HCT116 (cell line): ENCODE results near the gene TRABD. TPM values are rescaled to one million over a fixed set of nuclear protein-coding genes. Genes with fewer than 3 reads are reported as not detected.

Experiments
- ATAC-seq: fragments of 200-7000 bp; cut with Tn5 transposase; 2 replicates; pipeline ENCODE4 v1.9.1; 2020; ENCODE audit warnings: mild to moderate bottlenecking, moderate library complexity
- BruUV-seq: library from RNA; stranded (reverse); fragments of 400-500 nt; replicated peaks from 2 replicates; lab custom pipeline; 2021; lab: Mats Ljungman, UMichigan
- CTCF ChIA-PET: fragments of 300-600 bp; sonication (Branson Sonifier 250); formaldehyde crosslinking; loops from one replicate; lab custom pipeline; 2021; ENCODE audit warnings: antibody characterized with exemption; lab: Charles Lee
- POLR2A ChIA-PET: fragments of 300-600, 350-600 bp; sonication (Branson Sonifier 250); formaldehyde crosslinking; loops from one replicate; lab custom pipeline; 2021; ENCODE audit warnings: antibody characterized with exemption; lab: Charles Lee
- RAD21 ChIA-PET, 2 experiments: fragments of 300-600 bp; sonication (Branson Sonifier 250); formaldehyde crosslinking; loops; one replicate each; lab custom pipeline; 2023; ENCODE audit warnings: low total read pairs in 2 of 2; ENCODE audit not compliant: uncharacterized antibody in 2 of 2, unreplicated experiment in 2 of 2, low non-redundant PET in 1 of 2; lab: Charles Lee
- DNase-seq: peaks from one replicate; pipeline ENCODE4 v3.0.0-alpha.2; 2010; ENCODE audit warnings: low read depth, low spot score
- H2AFZ ChIP-seq: fragments of 200-600 bp; shearing (Covaris generic), sonication (generic); 2 replicates; pipeline ENCODE4 v1.6.1; 2017; ENCODE audit warnings: low read depth, mixed run types, mixed read lengths, antibody characterized with exemption, low read length; ENCODE audit not compliant: poor library complexity, severe bottlenecking
- H3K27ac ChIP-seq: 2 replicates; pipeline ENCODE4 v1.5.1; 2012; ENCODE audit warnings: low read depth, low read length
- H3K27me3 ChIP-seq: fragments of 200-600 bp; sonication (generic); 2 replicates; pipeline ENCODE4 v1.6.1; 2016; ENCODE audit warnings: mixed run types, low read length, mixed read lengths; ENCODE audit not compliant: insufficient read depth
- H3K36me3 ChIP-seq, 2 experiments: fragments of 200-500 bp in 1 of 2; fragments of 200-600 bp in 1 of 2; sonication (Bioruptor generic) in 1 of 2; sonication (generic) in 1 of 2; 2 replicates each; pipeline versions ENCODE4 v1.5.1 to v1.6.1; 2014 to 2016; ENCODE audit warnings: low read length in 2 of 2, inconsistent platforms in 1 of 2, mixed read lengths in 1 of 2, mixed run types in 1 of 2; ENCODE audit not compliant: insufficient read depth in 2 of 2, control insufficient read depth in 1 of 2
- H3K4me1 ChIP-seq, 2 experiments: fragments of 200-600 bp in 1 of 2; sonication (generic) in 1 of 2; 2 replicates each; pipeline versions ENCODE4 v1.5.1 to v1.6.1; 2012 to 2017; ENCODE audit warnings: low read length in 2 of 2, inconsistent platforms in 1 of 2, mild to moderate bottlenecking in 1 of 2, mixed read lengths in 1 of 2, mixed run types in 1 of 2, moderate library complexity in 1 of 2; ENCODE audit not compliant: insufficient read depth in 2 of 2, control insufficient read depth in 1 of 2
- H3K4me2 ChIP-seq: fragments of 200-600 bp; sonication (generic); 2 replicates; pipeline ENCODE4 v1.6.1; 2017; ENCODE audit warnings: mixed run types, low read length, mixed read lengths
- H3K4me3 ChIP-seq, 2 experiments: fragments of 200-600 bp in 1 of 2; sonication (generic) in 1 of 2; replicated peaks in 1 of 2; 2 replicates each; pipeline ENCODE4 v1.5.1; 2011 to 2016; ENCODE audit warnings: low read length in 2 of 2, control low read depth in 1 of 2, low read depth in 1 of 2, mild to moderate bottlenecking in 1 of 2, mixed read lengths in 1 of 2, mixed run types in 1 of 2
- H3K79me2 ChIP-seq: fragments of 200-600 bp; sonication (generic); 2 replicates; pipeline ENCODE4 v1.6.1; 2017; ENCODE audit warnings: mild to moderate bottlenecking, mixed run types, low read length, moderate library complexity, mixed read lengths; ENCODE audit not compliant: insufficient read depth
- H3K9ac ChIP-seq: fragments of 200-600 bp; sonication (generic); 2 replicates; pipeline ENCODE4 v1.6.1; 2016; ENCODE audit warnings: low read length, mixed read lengths
- H3K9me2 ChIP-seq: fragments of 200-600 bp; sonication (generic), shearing (Covaris generic); 2 replicates; pipeline ENCODE4 v1.6.1; 2017; ENCODE audit warnings: mixed run types, mild to moderate bottlenecking, moderate library complexity; ENCODE audit not compliant: insufficient read depth
- H3K9me3 ChIP-seq, 2 experiments: fragments of 200-500 bp in 1 of 2; fragments of 200-600 bp in 1 of 2; sonication (Bioruptor generic) in 1 of 2; sonication (generic) in 1 of 2; 2 replicates each; pipeline ENCODE4 v1.6.1; 2014 to 2017; ENCODE audit warnings: low read length in 2 of 2, mixed read lengths in 2 of 2, inconsistent platforms in 1 of 2, low read depth in 1 of 2, mild to moderate bottlenecking in 1 of 2, mixed run types in 1 of 2, moderate library complexity in 1 of 2; ENCODE audit not compliant: control insufficient read depth in 1 of 2, insufficient read depth in 1 of 2
- H4K20me1 ChIP-seq: fragments of 200-600 bp; sonication (generic), shearing (Covaris generic); 2 replicates; pipeline ENCODE4 v1.6.1; 2017; ENCODE audit warnings: mixed run types, mild to moderate bottlenecking, moderate library complexity; ENCODE audit not compliant: insufficient read depth
- ATF3 ChIP-seq: IDR thresholded peaks from 2 replicates; pipeline ENCODE4 v1.6.1; 2012
- CEBPB ChIP-seq: IDR thresholded peaks from 2 replicates; pipeline ENCODE4 v1.6.1; 2012; ENCODE audit warnings: low read depth
- CTCF ChIP-seq, 3 experiments: fragments of 200-600 bp in 1 of 3; sonication (generic) in 1 of 3; IDR thresholded peaks in 2 of 3; conservative IDR thresholded peaks in 1 of 3; 2 replicates each; pipeline ENCODE4 v1.5.1; 2012 to 2017; ENCODE audit warnings: low read depth in 2 of 3, low read length in 2 of 3, antibody characterized with exemption in 1 of 3, borderline replicate concordance in 1 of 3, control low read depth in 1 of 3, mild to moderate bottlenecking in 1 of 3, mixed read lengths in 1 of 3, mixed run types in 1 of 3, moderate library complexity in 1 of 3; ENCODE audit not compliant: insufficient read depth in 1 of 3
- ELF1 ChIP-seq: IDR thresholded peaks from 2 replicates; pipeline ENCODE4 v1.6.1; 2012; ENCODE audit warnings: low read depth, borderline replicate concordance
- JUND ChIP-seq: IDR thresholded peaks from 2 replicates; pipeline ENCODE4 v1.6.1; 2012
- POLR2A ChIP-seq: IDR thresholded peaks from 2 replicates; pipeline ENCODE4 v1.7.0; 2011; ENCODE audit warnings: borderline replicate concordance; ENCODE audit not compliant: insufficient read depth, insufficient read length; ENCODE audit errors: extremely low read depth
- REST ChIP-seq: IDR thresholded peaks from 2 replicates; pipeline ENCODE4 v1.6.1; 2012; ENCODE audit warnings: low read depth
- YY1 ChIP-seq: IDR thresholded peaks from 2 replicates; pipeline ENCODE4 v1.6.1; 2011; ENCODE audit warnings: low read length, low read depth, moderate library complexity, mild to moderate bottlenecking; ENCODE audit not compliant: insufficient replicate concordance; ENCODE audit errors: extremely low read depth
- ZBTB33 ChIP-seq: IDR thresholded peaks from 2 replicates; pipeline ENCODE4 v1.6.1; 2011; ENCODE audit warnings: mild to moderate bottlenecking, low read length, moderate library complexity; ENCODE audit not compliant: insufficient replicate concordance; ENCODE audit errors: extremely low read depth
- ZFX ChIP-seq: fragments of 450-650 bp; IDR thresholded peaks from 2 replicates; pipeline ENCODE4 v1.6.1; 2017
- intact Hi-C: fragments of 100-400 bp; cut with micrococcal nuclease; formaldehyde crosslinking; loops from 2 replicates; pipeline ENCODE4 v1.10.0; 2022
- total RNA-seq: library from RNA; stranded (reverse); gene quantifications from one replicate; pipeline ENCODE4 v1.2.1, GENCODE V29; 2021; ENCODE audit not compliant: unreplicated experiment

TRABD gene
- total RNA-seq, 1 experiment from 2014 or later = 90.3 TPM

GRCh38 chr22:50244420-50245213 is 58.9 kb downstream of the TRABD start, which contains the start of gene TUBGCP6 (continued):
- TF ChIP-seq CTCF (IDR thresholded peaks at IDR 0.05 in 2 of 3, conservative IDR thresholded peaks at IDR 0.05 in 1 of 3; ENCODE audit: borderline replicate concordance in 1 of 3, insufficient read depth in 1 of 3, low read depth in 2 of 3, low read length in 2 of 3) (peak in 2 of 3 experiments; percentile 33 to 35; a peak in 4 of 6 replicates), ATF3 (no peak), CEBPB (no peak)

GRCh38 chr22:50245214-50246072 is 59.7 kb downstream of the TRABD start:
- Histone ChIP-seq H3K4me1 (peaks cover 30 to 68% of the 10 kb centered on the region in 2 experiments), H4K20me1 (no peaks in the 10 kb centered on the region), H3K4me2 (peak overlapping the region; percentile 92), H3K79me2 (peaks cover 82% of the 10 kb centered on the region), H2AFZ (no peak overlapping the region), H3K9ac (peak overlapping the region; percentile 92), H3K9me2 (no peaks in the 10 kb centered on the region), H3K4me3 (peak overlapping the region; percentile 93 to 95), H3K27ac (peak overlapping the region; percentile 81), H3K36me3 (peaks cover 0 to 18% of the 10 kb centered on the region in 2 experiments; a peak in 1 of 4 replicates), H3K9me3 (no peaks in the 10 kb centered on the region), H3K27me3 (no peaks in the 10 kb centered on the region)
- RAD21 ChIA-PET = no interaction called here
- peak; percentile 7; the same call in 1 of the 2 replicates for TF ChIP-seq JUND
- TF ChIP-seq POLR2A = no peak
- no peak for TF ChIP-seq ZBTB33
- no peak for TF ChIP-seq REST
- no peak for TF ChIP-seq ATF3
- TF ChIP-seq ZFX = peak; percentile 6; the same call in 1 of the 2 replicates
- TF ChIP-seq YY1 = no peak
- TF ChIP-seq ELF1 = no peak
- BruUV-seq = TSS peak; percentile 58
- CTCF ChIA-PET = no interaction called here
- peak; percentile 45 for ATAC-seq
- POLR2A ChIA-PET = no interaction called here
- intact Hi-C loops = no loop called here
- no peak for DNase-seq
